NCI-H2107 treated with DMSO at 0.1 percent for 48 hours (cell line): ENCODE measurements around the gene TSHZ1.
A peak's percentile ranks its signal among the peaks of the same experiment; 100 is the strongest.

Experiments used
- DNase-seq: peaks from one replicate; lab custom pipeline; 2025; ENCODE audit not compliant: unreplicated experiment; lab: John Stamatoyannopoulos, UW

The TSHZ1 gene

GRCh38 chr18:75210274-75211001, at the start of gene TSHZ1:
Gene TSHZ1 (plus strand): TSS chr18:75210797. CDS start chr18:75211877, 1,080 bp downstream.
- peak; percentile 98 for DNase-seq

- peak; percentile 85 for DNase-seq
These were observed 49.2 kb upstream of the TSHZ1 start for GRCh38 chr18:75161256-75162028.

GRCh38 chr18:75162467-75162866, 48.1 kb upstream of the TSHZ1 start:
- DNase-seq, result no peak

GRCh38 chr18:75162978-75163377, 47.6 kb upstream of the TSHZ1 start:
- DNase-seq, result no peak

- DNase-seq, result no peak
These were observed 46.9 kb upstream of the TSHZ1 start for GRCh38 chr18:75163736-75164135.

GRCh38 chr18:75164479-75164878, 46.1 kb upstream of the TSHZ1 start:
- no peak for DNase-seq

GRCh38 chr18:75165926-75166325, 44.7 kb upstream of the TSHZ1 start:
- no peak for DNase-seq

GRCh38 chr18:75167137-75167536, 43.5 kb upstream of the TSHZ1 start:
- DNase-seq, result no peak

GRCh38 chr18:75167759-75168618, 42.6 kb upstream of the TSHZ1 start:
- no peak for DNase-seq

GRCh38 chr18:75168619-75169018, 42.0 kb upstream of the TSHZ1 start:
- no peak for DNase-seq

- no peak for DNase-seq
These were observed 41.2 kb upstream of the TSHZ1 start for GRCh38 chr18:75169411-75169810.

GRCh38 chr18:75170022-75170789, 40.4 kb upstream of the TSHZ1 start:
- no peak for DNase-seq

- no peak for DNase-seq
These were observed 39.7 kb upstream of the TSHZ1 start for GRCh38 chr18:75170916-75171315.

- DNase-seq, result no peak
These were observed 38.1 kb upstream of the TSHZ1 start for GRCh38 chr18:75172299-75173124.

- no peak for DNase-seq
These were observed 37.5 kb upstream of the TSHZ1 start for GRCh38 chr18:75173125-75173432.

GRCh38 chr18:75173738-75174137, 36.9 kb upstream of the TSHZ1 start:
- DNase-seq, result no peak

GRCh38 chr18:75176849-75177248, 33.7 kb upstream of the TSHZ1 start:
- no peak for DNase-seq

GRCh38 chr18:75178376-75178775, 32.2 kb upstream of the TSHZ1 start:
- DNase-seq, result no peak

GRCh38 chr18:75179819-75180600, 30.6 kb upstream of the TSHZ1 start:
- DNase-seq, result no peak
